Ramos (cell line): Measurements from ENCODE around the gene CPLX1.

Experiments used
- in situ Hi-C: fragments of 300-500 bp; cut with MboI; formaldehyde crosslinking; loops from one replicate; pipeline ENCODE4 v1.14.3; 2022; ENCODE audit warnings: low sequenced_read_pairs; ENCODE audit not compliant: unreplicated experiment

CPLX1 gene

GRCh38 chr4:794900-795725 is 30.8 kb downstream of the CPLX1 start:
- in situ Hi-C loops, result no loop called here

GRCh38 chr4:793941-794621 is 31.8 kb downstream of the CPLX1 start:
- in situ Hi-C loops, result no loop called here

DNA sequence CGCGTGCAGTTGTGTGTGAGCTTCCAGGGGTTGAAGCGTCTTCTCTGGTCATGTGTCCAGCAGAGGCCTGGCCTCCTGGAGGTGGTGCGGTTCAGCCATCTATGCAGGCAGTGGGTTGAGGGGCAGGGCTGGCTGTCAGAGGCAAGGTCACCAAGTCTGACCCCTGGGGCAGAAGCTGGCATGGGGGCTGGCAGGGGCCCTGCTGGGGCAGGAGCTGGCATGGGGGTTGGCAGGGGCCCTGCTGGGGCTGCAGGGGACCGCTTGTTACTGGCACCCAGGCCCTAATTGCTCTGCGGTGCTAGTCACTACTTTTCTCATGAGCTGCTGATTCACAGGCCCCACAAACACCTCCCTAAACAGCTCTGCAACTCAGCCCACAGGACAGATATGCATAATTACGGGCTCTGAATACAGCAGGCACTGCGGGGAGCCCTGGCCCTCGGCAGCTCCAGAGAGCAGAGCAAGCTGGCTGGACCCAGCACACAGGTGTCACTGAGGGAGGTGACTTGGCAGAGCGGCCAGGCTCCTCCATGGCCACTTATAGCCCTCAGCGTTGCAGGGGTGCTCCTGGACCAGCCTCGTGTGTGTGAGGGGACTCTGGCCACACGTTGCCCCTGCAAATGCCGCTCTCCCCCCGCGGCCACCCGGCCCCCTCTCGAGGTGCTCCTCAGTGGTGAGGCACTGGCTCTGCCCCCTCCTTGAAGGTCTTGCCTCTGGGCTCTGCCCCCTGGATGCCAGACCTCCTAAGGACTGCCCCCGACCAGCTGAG is 32.7 kb downstream of the CPLX1 start:
- in situ Hi-C loops, result no loop called here

DNA sequence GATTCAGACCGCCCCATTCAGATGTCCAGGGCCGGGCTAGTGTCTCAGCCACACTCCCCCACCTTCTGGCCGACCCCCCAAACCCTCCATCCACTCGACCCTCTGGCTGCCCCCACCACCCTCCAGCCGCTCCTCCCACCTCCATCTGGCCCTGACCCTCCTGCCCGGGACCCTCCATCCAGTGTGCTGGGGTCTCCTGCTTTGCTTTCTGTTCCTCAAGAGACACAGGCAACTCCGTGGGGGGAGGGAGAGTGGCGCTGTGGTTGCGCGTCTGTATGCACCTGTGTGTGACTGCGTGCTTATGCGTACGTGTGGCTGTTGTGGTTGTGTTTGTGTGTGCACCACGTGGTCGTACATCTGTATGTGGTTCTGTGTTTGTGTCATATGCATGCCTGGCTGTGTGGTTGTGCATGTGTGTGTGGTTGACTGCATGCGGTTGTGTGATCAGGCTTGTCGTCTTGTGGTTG is 33.3 kb downstream of the CPLX1 start:
- in situ Hi-C loops, result no loop called here

DNA sequence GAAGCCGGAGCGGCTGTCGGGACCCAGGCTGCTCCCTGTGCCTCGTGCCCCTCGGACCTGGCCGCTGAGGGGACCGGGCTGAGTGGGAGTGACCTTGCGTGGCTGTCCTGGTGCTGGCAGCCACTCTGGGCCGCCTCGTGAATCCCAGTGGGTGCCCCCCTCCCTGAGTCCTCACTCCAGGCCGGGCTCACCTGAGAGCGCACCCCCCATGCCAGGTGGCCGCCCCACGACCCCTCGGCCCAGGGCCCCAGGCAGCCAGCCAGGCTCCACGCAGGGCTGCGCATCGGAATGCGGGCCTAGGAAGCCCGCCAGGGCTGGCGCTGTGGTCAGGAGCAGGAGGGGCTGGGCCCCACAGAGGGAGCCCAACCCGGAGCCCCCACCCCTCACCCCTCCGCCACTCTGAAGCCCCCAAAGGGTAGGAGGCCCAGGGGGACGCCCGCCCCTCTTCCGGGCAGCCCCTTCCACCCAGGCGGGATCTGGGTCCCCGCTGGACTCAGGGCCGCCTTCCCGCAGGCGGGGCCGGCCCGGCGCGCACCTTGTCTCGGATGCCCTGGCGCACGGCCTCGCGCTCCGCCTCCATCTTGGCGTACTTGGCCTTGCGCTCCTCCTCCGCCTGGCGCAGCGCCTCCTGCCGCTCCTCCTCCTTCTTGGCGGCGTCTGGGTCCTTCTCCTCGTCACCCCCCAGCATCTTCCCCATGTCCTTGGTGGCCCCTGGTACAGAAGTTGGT is 33.9 kb downstream of the CPLX1 start:
- in situ Hi-C loops, result no loop called here

GRCh38 chr4:791252-791897 is 34.6 kb downstream of the CPLX1 start:
- in situ Hi-C loops, result no loop called here

DNA sequence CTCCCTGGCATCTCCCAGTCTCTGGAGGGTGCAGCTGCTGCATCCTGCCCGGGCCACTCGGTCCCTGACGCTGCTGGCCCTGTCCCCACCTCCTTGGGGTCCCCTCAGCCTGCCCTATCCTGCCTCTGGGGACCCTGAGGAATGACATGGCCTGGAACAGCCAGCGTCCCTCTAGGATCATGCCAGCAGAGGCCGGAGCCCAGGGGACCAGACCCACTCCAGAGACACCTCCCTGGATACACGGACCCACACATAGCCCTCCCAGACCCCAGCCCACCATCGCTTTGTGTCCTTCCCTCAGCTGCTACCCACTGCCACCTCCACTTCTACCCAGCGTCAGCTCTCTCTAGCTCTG is 35.5 kb downstream of the CPLX1 start:
- in situ Hi-C loops, result no loop called here

DNA sequence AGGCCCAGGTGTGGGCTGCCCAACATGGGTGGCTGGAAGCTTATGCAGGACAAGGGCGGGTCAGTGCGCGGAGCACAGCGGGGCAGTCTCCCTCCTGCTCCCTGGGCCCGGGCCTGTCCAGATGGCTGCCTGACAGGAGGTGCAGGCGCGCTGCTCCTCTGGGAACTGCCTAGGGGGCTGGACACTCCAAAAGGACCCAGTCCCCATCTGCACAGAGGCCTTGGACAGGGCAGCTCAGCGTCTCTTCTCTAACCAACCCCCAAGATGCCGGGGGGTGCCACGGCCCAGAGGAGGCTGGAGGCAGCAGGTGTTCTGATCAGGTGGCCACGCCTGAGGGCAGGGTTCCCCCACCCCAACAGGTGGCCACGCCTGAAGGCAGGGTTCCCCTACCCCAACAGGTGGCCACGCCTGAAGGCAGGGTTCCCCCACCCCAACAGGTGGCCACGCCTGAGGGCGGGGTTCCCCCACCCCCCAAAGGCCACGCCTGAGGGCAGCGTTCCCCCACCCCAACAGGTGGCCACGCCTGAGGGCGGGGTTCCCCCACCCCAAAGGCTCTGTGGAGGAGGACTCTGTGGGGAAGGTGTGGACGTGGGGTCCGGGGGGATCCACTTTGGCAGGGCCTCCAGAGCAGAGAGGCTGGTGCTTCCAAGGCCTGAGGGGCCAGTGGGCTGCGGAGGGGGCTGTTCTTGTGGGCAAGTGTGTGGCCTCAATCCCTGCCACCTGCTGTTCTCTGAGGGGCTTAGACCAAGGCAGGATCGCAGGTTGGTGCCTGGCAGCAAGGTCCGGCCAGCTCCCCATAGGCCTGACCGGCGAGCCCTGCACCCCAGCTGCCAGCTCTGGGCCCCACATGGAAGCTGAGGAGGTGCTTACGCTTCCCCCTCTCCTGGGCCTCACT is 36.1 kb downstream of the CPLX1 start:
- in situ Hi-C loops, result no loop called here

DNA sequence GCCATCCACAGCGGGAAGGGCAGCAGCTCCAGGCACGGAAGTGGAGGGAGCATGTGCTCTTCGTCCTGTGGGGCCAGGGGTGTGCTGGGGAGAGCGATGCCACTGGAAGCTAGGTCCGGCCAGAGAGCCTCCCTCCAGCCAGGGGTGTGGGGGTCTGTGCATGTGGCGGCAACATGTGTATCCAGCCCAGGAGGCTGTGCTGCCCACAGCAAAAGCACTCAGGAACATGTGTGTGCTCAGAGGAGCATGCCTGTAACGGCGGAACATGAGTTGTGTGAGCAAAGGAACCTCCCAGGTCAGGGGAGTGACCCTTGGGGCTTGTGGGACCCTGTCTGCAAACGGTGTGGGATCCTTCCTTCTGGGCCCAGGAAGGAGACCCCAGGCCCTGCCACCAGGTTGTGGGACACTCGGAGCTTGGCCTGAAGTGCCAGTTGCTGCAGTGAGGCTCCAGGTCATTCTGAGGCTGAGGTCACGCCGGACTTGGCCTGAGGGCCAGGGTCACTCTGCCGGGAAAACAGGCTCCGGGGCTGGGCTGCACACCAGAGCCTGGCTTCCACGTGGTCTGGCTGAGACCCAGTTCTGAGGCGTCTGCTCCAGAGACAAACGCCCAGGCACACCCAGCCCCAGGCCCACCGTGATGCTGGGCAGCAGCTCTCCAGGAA is 37.2 kb downstream of the CPLX1 start:
- in situ Hi-C loops, result no loop called here

GRCh38 chr4:788006-788635 is 37.8 kb downstream of the CPLX1 start:
- in situ Hi-C loops, result no loop called here

GRCh38 chr4:787561-787981 is 38.4 kb downstream of the CPLX1 start:
- in situ Hi-C loops, result no loop called here

GRCh38 chr4:786861-787300 is 39.0 kb downstream of the CPLX1 start:
- in situ Hi-C loops, result no loop called here

DNA sequence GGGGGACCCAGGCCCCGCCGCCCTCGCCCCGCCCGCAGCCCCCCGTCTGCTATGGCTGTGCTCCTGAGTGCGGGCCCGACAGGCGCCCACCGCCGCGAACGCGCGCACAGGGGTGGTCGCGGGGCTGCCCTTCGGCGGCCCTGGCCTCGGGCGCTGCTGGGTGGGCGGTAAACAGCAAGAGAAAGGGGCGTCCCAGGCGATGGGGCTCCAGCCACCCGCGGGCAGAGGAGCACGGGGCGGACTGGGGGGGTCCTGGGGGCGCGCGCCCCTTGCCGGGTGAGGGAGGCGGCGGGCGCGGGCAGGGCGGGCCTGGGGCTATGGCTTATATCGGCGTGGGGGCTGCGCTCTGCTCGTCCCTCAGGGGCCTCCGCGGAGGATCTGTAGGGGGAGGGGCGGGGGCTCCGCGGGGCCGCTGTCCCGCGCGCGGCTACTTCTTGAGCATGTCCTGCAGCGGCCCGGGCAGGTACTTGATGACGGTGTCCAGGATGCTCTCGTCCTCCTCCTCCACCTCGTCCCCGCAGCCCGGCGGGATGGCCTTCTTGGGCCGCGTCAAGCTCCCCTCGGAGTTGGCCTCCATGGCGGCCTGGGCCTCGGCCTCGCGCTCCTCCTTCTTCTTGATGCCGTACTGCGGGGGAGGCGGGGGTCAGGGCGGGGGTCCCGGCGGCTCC is 39.7 kb downstream of the CPLX1 start:
- in situ Hi-C loops, result no loop called here

- in situ Hi-C loops, result no loop called here
These were observed 40.4 kb downstream of the CPLX1 start for GRCh38 chr4:785332-786073.

GRCh38 chr4:784401-785331 is 41.3 kb downstream of the CPLX1 start:
- in situ Hi-C loops, result no loop called here
